ENCODE results near the gene RAB27A. TPM values are rescaled to one million over a fixed set of nuclear protein-coding genes. Genes with fewer than 3 reads are reported as not detected.

The RAB27A gene
- total and polyA plus RNA-seq, 2 donors (not counting 1 experiment from before 2014, with no cell fraction given): 14.4 to 47.4 TPM

GRCh38 chr15:55320963-55321362 lies 31.4 kb upstream of the RAB27A start:
- Histone ChIP-seq H3K9ac (ENCODE audit: insufficient read depth, low read length) (no peak overlapping the region), H2AFZ (ENCODE audit: low read length) (no peak overlapping the region), H3K4me3 (replicated peaks in 1 of 4; ENCODE audit: control extremely low read depth in 1 of 4, insufficient read depth in 1 of 4, low read depth in 3 of 4, low read length in 4 of 4) (no peak overlapping the region), H4K20me1 (ENCODE audit: control insufficient read depth, extremely low read depth, insufficient read depth, low read length) (no peaks in the 10 kb centered on the region), H3K36me3 (ENCODE audit: control insufficient read depth, insufficient read depth, low read length) (no peaks in the 10 kb centered on the region), H3K27ac (ENCODE audit: insufficient read depth, low read length) (no peak overlapping the region), H3K9me3 (ENCODE audit: control insufficient read depth, insufficient read depth, low read depth, low read length) (no peaks in the 10 kb centered on the region), H3K4me1 (ENCODE audit: control insufficient read depth, extremely low read depth, insufficient read depth, low read length) (peaks cover 4% of the 10 kb centered on the region), H3K27me3 (ENCODE audit: control insufficient read depth, insufficient read depth, low read length) (no peaks in the 10 kb centered on the region), H3K79me2 (ENCODE audit: control insufficient read depth, insufficient read depth, low read length) (peaks cover 9% of the 10 kb centered on the region), H3K4me2 (ENCODE audit: extremely low read depth, insufficient read depth, low read length) (no peak overlapping the region)
- no peak for TF ChIP-seq EZH2 (IDR thresholded peaks at IDR 0.05; ENCODE audit: low read length, missing control alignments)
- TF ChIP-seq, protein P1, sequence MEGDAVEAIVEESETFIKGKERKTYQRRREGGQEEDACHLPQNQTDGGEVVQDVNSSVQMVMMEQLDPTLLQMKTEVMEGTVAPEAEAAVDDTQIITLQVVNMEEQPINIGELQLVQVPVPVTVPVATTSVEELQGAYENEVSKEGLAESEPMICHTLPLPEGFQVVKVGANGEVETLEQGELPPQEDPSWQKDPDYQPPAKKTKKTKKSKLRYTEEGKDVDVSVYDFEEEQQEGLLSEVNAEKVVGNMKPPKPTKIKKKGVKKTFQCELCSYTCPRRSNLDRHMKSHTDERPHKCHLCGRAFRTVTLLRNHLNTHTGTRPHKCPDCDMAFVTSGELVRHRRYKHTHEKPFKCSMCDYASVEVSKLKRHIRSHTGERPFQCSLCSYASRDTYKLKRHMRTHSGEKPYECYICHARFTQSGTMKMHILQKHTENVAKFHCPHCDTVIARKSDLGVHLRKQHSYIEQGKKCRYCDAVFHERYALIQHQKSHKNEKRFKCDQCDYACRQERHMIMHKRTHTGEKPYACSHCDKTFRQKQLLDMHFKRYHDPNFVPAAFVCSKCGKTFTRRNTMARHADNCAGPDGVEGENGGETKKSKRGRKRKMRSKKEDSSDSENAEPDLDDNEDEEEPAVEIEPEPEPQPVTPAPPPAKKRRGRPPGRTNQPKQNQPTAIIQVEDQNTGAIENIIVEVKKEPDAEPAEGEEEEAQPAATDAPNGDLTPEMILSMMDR (conservative IDR thresholded peaks at IDR 0.05 in 1 of 2, IDR thresholded peaks at IDR 0.05 in 1 of 2; ENCODE audit: low read depth in 1 of 2, low read length in 2 of 2): no peak
- DNase-seq (ENCODE audit: low read depth in 2 of 2): no peak

- no peak for TF ChIP-seq EZH2 (IDR thresholded peaks at IDR 0.05; ENCODE audit: low read length, missing control alignments)
- TF ChIP-seq, protein P1 (conservative IDR thresholded peaks at IDR 0.05 in 1 of 2, IDR thresholded peaks at IDR 0.05 in 1 of 2; ENCODE audit: low read depth in 1 of 2, low read length in 2 of 2): no peak
- Histone ChIP-seq H3K9me3 (ENCODE audit: control insufficient read depth, insufficient read depth, low read depth, low read length) (no peaks in the 10 kb centered on the region), H3K9ac (ENCODE audit: insufficient read depth, low read length) (no peak overlapping the region), H2AFZ (ENCODE audit: low read length) (peak overlapping the region; percentile 21), H3K4me3 (replicated peaks in 1 of 4; ENCODE audit: control extremely low read depth in 1 of 4, insufficient read depth in 1 of 4, low read depth in 3 of 4, low read length in 4 of 4) (peak overlapping the region; percentile 16 to 98 (median 80)), H3K4me2 (ENCODE audit: extremely low read depth, insufficient read depth, low read length) (peak overlapping the region; percentile 94), H3K79me2 (ENCODE audit: control insufficient read depth, insufficient read depth, low read length) (peaks cover 9% of the 10 kb centered on the region), H3K27ac (ENCODE audit: insufficient read depth, low read length) (no peak overlapping the region), H4K20me1 (ENCODE audit: control insufficient read depth, extremely low read depth, insufficient read depth, low read length) (no peaks in the 10 kb centered on the region), H3K36me3 (ENCODE audit: control insufficient read depth, insufficient read depth, low read length) (no peaks in the 10 kb centered on the region), H3K27me3 (ENCODE audit: control insufficient read depth, insufficient read depth, low read length) (no peaks in the 10 kb centered on the region), H3K4me1 (ENCODE audit: control insufficient read depth, extremely low read depth, insufficient read depth, low read length) (peaks cover 4% of the 10 kb centered on the region)
- DNase-seq (ENCODE audit: low read depth in 2 of 2): peak in 1 of 2 donors; percentile 48
Measured at GRCh38 chr15:55320238-55320550, 30.6 kb upstream of the RAB27A start.

- Histone ChIP-seq H3K4me1 (ENCODE audit: control insufficient read depth, extremely low read depth, insufficient read depth, low read length) (peaks cover 4% of the 10 kb centered on the region), H2AFZ (ENCODE audit: low read length) (peak overlapping the region; percentile 65), H3K27me3 (ENCODE audit: control insufficient read depth, insufficient read depth, low read length) (no peaks in the 10 kb centered on the region), H4K20me1 (ENCODE audit: control insufficient read depth, extremely low read depth, insufficient read depth, low read length) (no peaks in the 10 kb centered on the region), H3K36me3 (ENCODE audit: control insufficient read depth, insufficient read depth, low read length) (no peaks in the 10 kb centered on the region), H3K27ac (ENCODE audit: insufficient read depth, low read length) (peak overlapping the region; percentile 92), H3K4me3 (replicated peaks in 1 of 4; ENCODE audit: control extremely low read depth in 1 of 4, insufficient read depth in 1 of 4, low read depth in 3 of 4, low read length in 4 of 4) (peak overlapping the region; percentile 65 to 98 (median 80)), H3K4me2 (ENCODE audit: extremely low read depth, insufficient read depth, low read length) (peak overlapping the region; percentile 94), H3K79me2 (ENCODE audit: control insufficient read depth, insufficient read depth, low read length) (peaks cover 9% of the 10 kb centered on the region), H3K9me3 (ENCODE audit: control insufficient read depth, insufficient read depth, low read depth, low read length) (no peaks in the 10 kb centered on the region), H3K9ac (ENCODE audit: insufficient read depth, low read length) (no peak overlapping the region)
- no peak for TF ChIP-seq EZH2 (IDR thresholded peaks at IDR 0.05; ENCODE audit: low read length, missing control alignments)
- TF ChIP-seq, protein P1 (conservative IDR thresholded peaks at IDR 0.05 in 1 of 2, IDR thresholded peaks at IDR 0.05 in 1 of 2; ENCODE audit: low read depth in 1 of 2, low read length in 2 of 2): no peak
- peak; percentile 32 to 50 for DNase-seq (ENCODE audit: low read depth in 2 of 2)
Measured at GRCh38 chr15:55319537-55320237, 30.1 kb upstream of the RAB27A start.

Data from fibroblast of lung (primary cell).